Gastrocnemius medialis (tissue), 4 donors: Measurements from ENCODE around the gene GNAO1.

Experiments used
- CTCF ChIP-seq, 5 experiments: fragments of 450-650 bp in 3 of 5; fragments of 200-600 bp in 2 of 5; sonication (generic) in 2 of 5; IDR thresholded peaks in 4 of 5; conservative IDR thresholded peaks in 1 of 5; 1 replicate in 4 of 5; 2 replicates in 1 of 5; pipeline ENCODE4 v1.5.1; 2016 to 2019; ENCODE audit warnings: antibody characterized with exemption in 5 of 5, mild to moderate bottlenecking in 3 of 5, moderate library complexity in 3 of 5
- POLR2A ChIP-seq, 2 donors: fragments of 450-650 bp; IDR thresholded peaks; one replicate each; pipeline ENCODE4 v1.6.1; 2017; ENCODE audit warnings: antibody characterized with exemption in 2 of 2, mild to moderate bottlenecking in 2 of 2, moderate library complexity in 2 of 2

GRCh38 chr16:56247018-56247417 lies 55.7 kb downstream of the GNAO1 start:
- TF ChIP-seq CTCF (IDR thresholded peaks at IDR 0.05 in 4 of 5, conservative IDR thresholded peaks at IDR 0.05 in 1 of 5) (no peak), POLR2A (IDR thresholded peaks at IDR 0.05) (no peak)
